Neuronal stem cell (in vitro differentiated cells): Measurements from ENCODE around the gene ADRA2A.

ENCODE experiments used
- DNase-seq: peaks from one replicate; pipeline ENCODE4 v3.0.0-alpha.2; 2013; ENCODE audit warnings: low spot score
- H2AFZ ChIP-seq: one replicate; pipeline ENCODE4 v1.6.1; 2013; ENCODE audit warnings: mild to moderate bottlenecking, low read length, inconsistent platforms
- H2AK5ac ChIP-seq: 2 replicates; pipeline ENCODE4 v1.6.1; 2013; ENCODE audit warnings: low read depth, mild to moderate bottlenecking, inconsistent platforms, low read length, moderate library complexity, mixed read lengths
- H2BK120ac ChIP-seq: 2 replicates; pipeline ENCODE4 v1.6.1; 2013; ENCODE audit warnings: low read depth, mild to moderate bottlenecking, inconsistent platforms, low read length, moderate library complexity, mixed read lengths
- H2BK12ac ChIP-seq: one replicate; pipeline ENCODE4 v1.6.1; 2013; ENCODE audit warnings: low read length, inconsistent platforms
- H2BK15ac ChIP-seq: 2 replicates; pipeline ENCODE4 v1.6.1; 2013; ENCODE audit warnings: mild to moderate bottlenecking, low read length, inconsistent platforms, mixed read lengths
- H2BK5ac ChIP-seq: one replicate; pipeline ENCODE4 v1.6.1; 2013; ENCODE audit warnings: inconsistent platforms, mild to moderate bottlenecking, low read length, moderate library complexity
- H3K14ac ChIP-seq: one replicate; pipeline ENCODE4 v1.6.1; 2013; ENCODE audit warnings: low read length, inconsistent platforms
- H3K18ac ChIP-seq: 2 replicates; pipeline ENCODE4 v1.6.1; 2013; ENCODE audit warnings: low read length, inconsistent platforms
- H3K23ac ChIP-seq: 2 replicates; pipeline ENCODE4 v1.6.1; 2013; ENCODE audit warnings: low read depth, mild to moderate bottlenecking, mixed read lengths, low read length, inconsistent platforms; ENCODE audit not compliant: poor library complexity
- H3K27ac ChIP-seq: replicated peaks from 3 replicates; pipeline ENCODE4 v1.5.1; 2013; ENCODE audit warnings: low read length, inconsistent platforms
- H3K27me3 ChIP-seq, 3 experiments: 2 replicates each; pipeline ENCODE4 v1.6.1; 2013; ENCODE audit warnings: low read length in 3 of 3, mild to moderate bottlenecking in 2 of 3, inconsistent platforms in 1 of 3, low read depth in 1 of 3, mixed read lengths in 1 of 3, moderate library complexity in 1 of 3; ENCODE audit not compliant: control insufficient read depth in 3 of 3, insufficient read depth in 3 of 3
- H3K36me3 ChIP-seq, 2 donors: replicated peaks in 1 of 2; 2 replicates each; pipeline ENCODE4 v1.6.1; 2013; ENCODE audit warnings: low read length in 2 of 2; ENCODE audit not compliant: control insufficient read depth in 2 of 2, insufficient read depth in 2 of 2
- H3K4ac ChIP-seq: 2 replicates; pipeline ENCODE4 v1.6.1; 2013; ENCODE audit warnings: inconsistent platforms, mild to moderate bottlenecking, low read length, moderate library complexity
- H3K4me1 ChIP-seq, 2 donors: 1 replicate in 1 of 2; 2 replicates in 1 of 2; pipeline ENCODE4 v1.6.1; 2013; ENCODE audit warnings: low read length in 2 of 2, low read depth in 1 of 2; ENCODE audit not compliant: control insufficient read depth in 2 of 2, insufficient read depth in 1 of 2
- H3K4me2 ChIP-seq: one replicate; pipeline ENCODE4 v1.6.1; 2013; ENCODE audit warnings: mild to moderate bottlenecking, low read length, inconsistent platforms; ENCODE audit not compliant: insufficient read depth, poor library complexity, severe bottlenecking
- H3K4me3 ChIP-seq, 2 donors: 2 replicates each; pipeline ENCODE4 v1.5.1; 2013; ENCODE audit warnings: low read length in 2 of 2, mild to moderate bottlenecking in 2 of 2, inconsistent platforms in 1 of 2, moderate library complexity in 1 of 2
- H3K79me1 ChIP-seq: one replicate; pipeline ENCODE4 v1.6.1; 2013; ENCODE audit warnings: low read depth, mild to moderate bottlenecking, inconsistent platforms, low read length, moderate library complexity
- H3K9ac ChIP-seq: one replicate; pipeline ENCODE4 v1.6.1; 2013; ENCODE audit warnings: mild to moderate bottlenecking, low read depth, low read length, inconsistent platforms; ENCODE audit not compliant: poor library complexity
- H3K9me3 ChIP-seq, 2 donors: replicated peaks in 1 of 2; 2 replicates each; pipeline versions ENCODE3 to v1.6.1; 2013; ENCODE audit warnings: low read length in 2 of 2, mild to moderate bottlenecking in 2 of 2, inconsistent platforms in 1 of 2, low read depth in 1 of 2, mixed read lengths in 1 of 2, moderate library complexity in 1 of 2; ENCODE audit not compliant: control insufficient read depth in 2 of 2, insufficient read depth in 1 of 2
- H4K8ac ChIP-seq: one replicate; pipeline ENCODE4 v1.6.1; 2013; ENCODE audit warnings: low read depth, mild to moderate bottlenecking, inconsistent platforms, low read length, moderate library complexity
- H4K91ac ChIP-seq: one replicate; pipeline ENCODE4 v1.6.1; 2013; ENCODE audit warnings: low read length, low read depth, mild to moderate bottlenecking, inconsistent platforms; ENCODE audit not compliant: poor library complexity
- WGBS, 2 donors: extraction: QIAGEN DNeasy Blood & Tissue Kit; methylation state at CpG; one replicate each; pipeline ENCODE4 v1.1.7; 2013; ENCODE audit warnings: missing lambda C conversion rate in 2 of 2, mixed read lengths in 1 of 2; ENCODE audit not compliant: insufficient read length in 2 of 2, insufficient replicate concordance in 1 of 2; ENCODE audit errors: extremely low coverage in 2 of 2; 5-methylcytosine and 5-hydroxymethylcytosine counted together

The ADRA2A gene

DNA sequence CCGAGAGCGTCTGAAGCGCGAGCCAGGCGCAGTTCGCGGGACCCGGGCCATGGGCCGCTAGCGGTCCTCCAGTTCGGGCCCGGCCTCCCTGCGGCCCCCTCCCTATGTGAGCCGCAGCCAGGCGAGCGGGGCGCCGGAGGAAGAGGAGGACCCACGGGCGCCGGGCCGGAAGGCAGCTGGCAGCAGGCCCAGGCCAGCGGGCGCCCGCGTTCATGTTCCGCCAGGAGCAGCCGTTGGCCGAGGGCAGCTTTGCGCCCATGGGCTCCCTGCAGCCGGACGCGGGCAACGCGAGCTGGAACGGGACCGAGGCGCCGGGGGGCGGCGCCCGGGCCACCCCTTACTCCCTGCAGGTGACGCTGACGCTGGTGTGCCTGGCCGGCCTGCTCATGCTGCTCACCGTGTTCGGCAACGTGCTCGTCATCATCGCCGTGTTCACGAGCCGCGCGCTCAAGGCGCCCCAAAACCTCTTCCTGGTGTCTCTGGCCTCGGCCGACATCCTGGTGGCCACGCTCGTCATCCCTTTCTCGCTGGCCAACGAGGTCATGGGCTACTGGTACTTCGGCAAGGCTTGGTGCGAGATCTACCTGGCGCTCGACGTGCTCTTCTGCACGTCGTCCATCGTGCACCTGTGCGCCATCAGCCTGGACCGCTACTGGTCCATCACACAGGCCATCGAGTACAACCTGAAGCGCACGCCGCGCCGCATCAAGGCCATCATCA lies 1.1 kb downstream of the ADRA2A start:
- H2BK12ac ChIP-seq = no peak overlapping the region
- H3K27me3 ChIP-seq = peaks cover 9 to 75% (median 32%) of the 10 kb centered on the region in 3 experiments
- peaks cover 3 to 6% of the 10 kb centered on the region in 2 donors for H3K4me1 ChIP-seq
- no peak for DNase-seq
- H3K9me3 ChIP-seq = peaks cover 0 to 10% of the 10 kb centered on the region in 2 donors
- H2BK120ac ChIP-seq = no peak overlapping the region
- no peak overlapping the region for H2BK15ac ChIP-seq
- peak overlapping the region in 1 of 2 donors; percentile 68 for H3K4me3 ChIP-seq
- H3K36me3 ChIP-seq = no peaks in the 10 kb centered on the region
- H3K9ac ChIP-seq = peak overlapping the region; percentile 50
- peak overlapping the region; percentile 40 for H2AK5ac ChIP-seq
- H2AFZ ChIP-seq = no peak overlapping the region
- peak overlapping the region; percentile 29 for H4K8ac ChIP-seq
- no peak overlapping the region for H3K4ac ChIP-seq
- peak overlapping the region; percentile 60 for H3K14ac ChIP-seq
- WGBS, 2 donors = no CpG with 5 or more reads among the region's 78 CpGs
- no peak overlapping the region for H2BK5ac ChIP-seq
- no peaks in the 10 kb centered on the region for H3K79me1 ChIP-seq
- H3K18ac ChIP-seq = no peak overlapping the region
- no peak overlapping the region for H3K27ac ChIP-seq
- peak overlapping the region; percentile 55 for H3K4me2 ChIP-seq
- H3K23ac ChIP-seq = peak overlapping the region; percentile 66
- no peak overlapping the region for H4K91ac ChIP-seq

GRCh38 chr10:111078505-111079185 lies 1.8 kb downstream of the ADRA2A start:
- H2BK15ac ChIP-seq = no peak overlapping the region
- no peak overlapping the region for H3K18ac ChIP-seq
- no peak overlapping the region for H3K9ac ChIP-seq
- peak overlapping the region; percentile 30 for H3K4me2 ChIP-seq
- peak overlapping the region in 1 of 2 donors; percentile 68 for H3K4me3 ChIP-seq
- H3K23ac ChIP-seq = peak overlapping the region; percentile 66
- no peak overlapping the region for H2BK120ac ChIP-seq
- no peak overlapping the region for H3K27ac ChIP-seq
- DNase-seq = no peak
- no peak overlapping the region for H4K91ac ChIP-seq
- peaks cover 9 to 76% (median 32%) of the 10 kb centered on the region in 3 experiments for H3K27me3 ChIP-seq
- peaks cover 0 to 10% of the 10 kb centered on the region in 2 donors for H3K9me3 ChIP-seq
- peak overlapping the region; percentile 29 for H4K8ac ChIP-seq
- H3K36me3 ChIP-seq = no peaks in the 10 kb centered on the region
- H2BK5ac ChIP-seq = no peak overlapping the region
- H3K4me1 ChIP-seq = peaks cover 3 to 6% of the 10 kb centered on the region in 2 donors
- H2AFZ ChIP-seq = no peak overlapping the region
- H2BK12ac ChIP-seq = no peak overlapping the region
- H3K14ac ChIP-seq = no peak overlapping the region
- WGBS, 2 donors = no CpG with 5 or more reads among the region's 104 CpGs
- H3K79me1 ChIP-seq = no peaks in the 10 kb centered on the region
- no peak overlapping the region for H3K4ac ChIP-seq
- H2AK5ac ChIP-seq = peak overlapping the region; percentile 40

GRCh38 chr10:111079241-111079760 lies 2.5 kb downstream of the ADRA2A start:
- no peak overlapping the region for H2BK120ac ChIP-seq
- no peak overlapping the region for H2BK15ac ChIP-seq
- H3K4me2 ChIP-seq = no peak overlapping the region
- H3K27ac ChIP-seq = no peak overlapping the region
- no peaks in the 10 kb centered on the region for H3K36me3 ChIP-seq
- H3K9ac ChIP-seq = no peak overlapping the region
- H2AK5ac ChIP-seq = no peak overlapping the region
- no peak overlapping the region for H4K8ac ChIP-seq
- WGBS, 2 donors = no CpG with 5 or more reads among the region's 28 CpGs
- H4K91ac ChIP-seq = no peak overlapping the region
- H3K4ac ChIP-seq = no peak overlapping the region
- H2AFZ ChIP-seq = no peak overlapping the region
- no peak overlapping the region for H3K4me3 ChIP-seq
- no peak overlapping the region for H2BK5ac ChIP-seq
- no peak overlapping the region for H3K18ac ChIP-seq
- H3K27me3 ChIP-seq = peaks cover 9 to 71% (median 32%) of the 10 kb centered on the region in 3 experiments
- peaks cover 3 to 6% of the 10 kb centered on the region in 2 donors for H3K4me1 ChIP-seq
- H3K14ac ChIP-seq = no peak overlapping the region
- no peaks in the 10 kb centered on the region for H3K79me1 ChIP-seq
- DNase-seq = no peak
- peaks cover 0 to 10% of the 10 kb centered on the region in 2 donors for H3K9me3 ChIP-seq
- no peak overlapping the region for H2BK12ac ChIP-seq
- no peak overlapping the region for H3K23ac ChIP-seq

GRCh38 chr10:111079781-111080180 lies 3.0 kb downstream of the ADRA2A start:
- Histone ChIP-seq H3K14ac (no peak overlapping the region), H2AK5ac (no peak overlapping the region), H2BK120ac (no peak overlapping the region), H4K8ac (no peak overlapping the region), H3K36me3 (no peaks in the 10 kb centered on the region), H3K4me1 (peaks cover 3 to 6% of the 10 kb centered on the region in 2 donors), H3K23ac (no peak overlapping the region), H3K27ac (no peak overlapping the region), H2BK12ac (no peak overlapping the region), H2BK15ac (no peak overlapping the region), H3K27me3 (peaks cover 9 to 66% (median 32%) of the 10 kb centered on the region in 3 experiments), H3K4ac (no peak overlapping the region), H2AFZ (no peak overlapping the region), H3K18ac (no peak overlapping the region), H3K79me1 (no peaks in the 10 kb centered on the region), H3K9me3 (peaks cover 0 to 10% of the 10 kb centered on the region in 2 donors), H4K91ac (no peak overlapping the region), H3K9ac (no peak overlapping the region), H3K4me3 (no peak overlapping the region), H2BK5ac (no peak overlapping the region), H3K4me2 (no peak overlapping the region)
- DNase-seq = no peak
- WGBS, 2 donors = no CpG with 5 or more reads among the region's 5 CpGs
